Measurements from ENCODE around the gene SOX10.
A peak's percentile ranks its signal among the peaks of the same experiment; 100 is the strongest.

SOX10 gene

GRCh38 chr22:38029901-38030300 is 45.5 kb upstream of the SOX10 start:
- Mint-ChIP-seq H3K4me1 (peaks cover 86% of the 10 kb centered on the region), H3K36me3 (ENCODE audit: low read depth) (no peaks in the 10 kb centered on the region), H3K27ac (peak overlapping the region; percentile 88), H3K27me3 (ENCODE audit: low read depth, poor library complexity) (peaks cover 18% of the 10 kb centered on the region), H3K9me3 (no peaks in the 10 kb centered on the region), H3K4me3 (no peak overlapping the region)
- TF ChIP-seq CTCF (IDR thresholded peaks at IDR 0.05): no peak
- DNase-seq: no peak

DNA sequence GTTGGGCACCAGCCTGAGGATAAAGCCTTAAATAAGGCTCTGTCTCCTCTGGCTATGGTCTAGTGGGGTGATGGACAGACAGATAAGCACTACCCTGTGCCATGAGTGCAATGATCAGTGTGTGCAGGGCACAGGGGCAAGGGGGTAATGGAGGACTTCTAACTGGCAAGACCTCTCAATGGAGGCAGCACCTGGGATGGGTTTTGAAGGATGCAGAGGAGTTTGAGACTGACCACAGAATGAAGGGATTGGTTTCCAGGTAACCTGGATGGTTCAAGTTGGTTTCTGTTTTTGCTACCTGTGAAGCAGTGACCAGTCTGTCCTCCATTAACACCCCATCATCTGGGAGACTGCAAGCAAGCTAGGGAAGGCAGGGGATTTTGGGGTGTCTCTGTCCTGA is 45.0 kb upstream of the SOX10 start:
- H3K27ac Mint-ChIP-seq: no peak overlapping the region
- peaks cover 84% of the 10 kb centered on the region for H3K4me1 Mint-ChIP-seq

DNA sequence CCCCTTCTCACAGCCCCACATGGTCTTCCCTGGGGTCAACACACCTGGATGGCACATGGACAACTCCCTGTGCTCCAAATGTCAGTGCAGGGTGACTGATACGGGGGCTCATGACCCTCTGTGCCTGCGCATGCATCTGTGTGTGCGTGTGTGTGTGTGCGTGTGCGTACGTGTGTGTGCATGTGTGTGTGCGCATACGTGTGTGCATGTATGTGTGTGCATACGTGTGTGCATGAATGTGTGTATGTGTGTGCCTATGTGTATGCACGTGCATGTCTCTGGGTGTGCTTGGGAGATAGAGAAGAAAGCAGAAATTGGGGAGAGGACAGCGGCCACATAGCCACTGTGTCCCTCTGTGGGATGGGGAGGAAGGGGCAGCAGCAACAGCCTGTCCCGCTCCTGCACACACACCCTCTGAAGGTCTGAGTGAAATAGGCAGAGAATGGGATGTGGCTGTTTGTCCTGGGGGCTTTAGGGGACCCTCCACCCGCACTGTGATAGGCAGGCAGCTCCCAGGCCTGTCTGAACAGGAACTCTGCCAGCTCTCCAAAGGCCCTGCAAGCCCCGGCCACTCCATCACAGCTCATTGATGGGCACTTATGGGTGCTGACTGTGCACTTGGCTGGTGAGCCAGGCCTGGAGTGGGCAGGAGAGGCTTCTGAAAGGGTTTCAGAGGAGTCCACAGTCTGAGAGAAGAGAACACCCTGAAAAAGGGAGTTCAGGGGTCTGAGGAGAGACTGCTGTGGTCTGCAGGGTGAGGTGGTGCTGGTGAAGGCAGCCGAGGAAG is 44.2 kb upstream of the SOX10 start:
- Mint-ChIP-seq H3K4me1 (peaks cover 77% of the 10 kb centered on the region), H3K9me3 (no peaks in the 10 kb centered on the region), H3K27ac (no peak overlapping the region)

More for the DNA sequence above, 45.0 kb upstream of the SOX10 start:
- no peak for TF ChIP-seq CTCF (IDR thresholded peaks at IDR 0.05)
- no peaks in the 10 kb centered on the region for H3K9me3 Mint-ChIP-seq
- peaks cover 22% of the 10 kb centered on the region for H3K27me3 Mint-ChIP-seq (ENCODE audit: low read depth, poor library complexity)
- no peaks in the 10 kb centered on the region for H3K36me3 Mint-ChIP-seq (ENCODE audit: low read depth)
- no peak overlapping the region for H3K4me3 Mint-ChIP-seq
- DNase-seq: no peak

DNA sequence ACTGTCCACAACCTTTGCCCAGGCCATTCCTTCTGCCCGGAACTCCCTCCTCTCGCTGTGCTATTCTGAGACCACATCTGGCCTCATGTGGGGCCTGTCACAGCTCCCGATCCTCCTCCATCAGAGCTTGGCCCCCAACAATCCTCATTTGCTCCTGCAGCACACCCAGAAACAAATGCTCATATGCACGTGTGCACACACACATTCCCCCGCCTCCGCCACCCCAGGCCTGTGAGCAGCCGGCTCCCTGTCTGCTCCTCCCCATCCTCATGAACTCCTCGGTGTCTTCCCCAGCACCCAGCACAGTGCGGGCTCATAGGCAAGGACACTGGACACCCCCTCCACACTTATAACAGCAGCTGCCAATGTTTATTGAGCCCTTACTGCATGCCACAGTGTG is 43.1 kb upstream of the SOX10 start:
- Mint-ChIP-seq H3K27me3 (ENCODE audit: low read depth, poor library complexity) (peaks cover 26% of the 10 kb centered on the region), H3K4me1 (peaks cover 70% of the 10 kb centered on the region), H3K36me3 (ENCODE audit: low read depth) (no peaks in the 10 kb centered on the region), H3K27ac (no peak overlapping the region), H3K4me3 (no peak overlapping the region), H3K9me3 (no peaks in the 10 kb centered on the region)
- DNase-seq: no peak
- no peak for TF ChIP-seq CTCF (IDR thresholded peaks at IDR 0.05)

More for the DNA sequence above, 44.2 kb upstream of the SOX10 start:
- H3K27me3 Mint-ChIP-seq (ENCODE audit: low read depth, poor library complexity): peaks cover 22% of the 10 kb centered on the region
- TF ChIP-seq CTCF (IDR thresholded peaks at IDR 0.05): no peak
- no peak for DNase-seq
- no peak overlapping the region for H3K4me3 Mint-ChIP-seq
- H3K36me3 Mint-ChIP-seq (ENCODE audit: low read depth): no peaks in the 10 kb centered on the region

DNA sequence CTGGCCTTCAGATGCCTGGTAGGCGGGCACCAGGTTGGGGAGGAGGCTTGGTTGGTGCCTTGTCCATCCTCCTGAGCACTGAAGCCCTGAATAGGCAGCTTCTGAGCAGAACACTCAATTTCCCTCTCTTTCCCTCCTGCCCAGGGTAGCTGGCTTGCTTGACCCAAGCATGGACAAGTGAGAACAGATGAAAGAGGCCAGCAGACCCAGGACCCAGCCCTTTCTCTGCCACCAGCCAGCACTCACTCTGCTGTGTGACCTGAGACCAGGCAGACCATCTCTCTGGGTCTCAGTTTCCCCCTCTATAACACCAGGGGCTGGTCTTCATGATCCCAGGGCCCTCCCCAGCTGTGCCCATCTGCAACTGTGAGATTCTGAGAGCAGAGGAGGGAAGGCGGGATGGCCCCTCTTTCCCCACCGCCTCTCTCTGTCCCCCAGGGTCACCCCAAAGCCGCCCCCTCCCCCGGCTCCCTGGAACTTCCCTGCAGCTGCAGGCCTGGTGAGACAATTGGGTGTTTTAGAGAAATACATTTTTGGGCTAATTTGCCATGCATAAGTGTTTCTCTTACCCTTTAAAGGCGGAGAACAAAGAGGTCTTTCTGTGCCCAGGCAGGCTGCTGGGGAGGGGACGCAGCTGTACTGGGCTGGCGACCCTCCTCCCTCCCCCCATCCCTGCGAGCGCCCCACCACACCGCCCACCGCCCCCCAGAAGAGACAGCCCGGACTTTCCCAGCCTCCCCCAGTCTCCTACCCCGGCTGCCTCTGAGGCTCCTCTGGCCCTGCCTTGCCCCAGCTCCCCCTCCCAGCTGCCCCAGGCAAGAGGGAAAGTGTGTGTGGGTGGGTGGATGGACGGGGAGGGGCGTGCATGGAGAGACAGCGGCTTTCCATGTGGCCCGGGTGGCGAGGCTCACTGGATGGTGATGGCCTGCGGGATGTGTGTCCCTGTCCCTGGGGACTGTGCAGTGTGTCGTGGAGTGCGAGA is 42.1 kb upstream of the SOX10 start:
- Mint-ChIP-seq H3K9me3 (no peaks in the 10 kb centered on the region), H3K27me3 (ENCODE audit: low read depth, poor library complexity) (peaks cover 22% of the 10 kb centered on the region), H3K27ac (no peak overlapping the region), H3K4me3 (no peak overlapping the region), H3K36me3 (ENCODE audit: low read depth) (no peaks in the 10 kb centered on the region), H3K4me1 (peaks cover 60% of the 10 kb centered on the region)
- no peak for DNase-seq
- no peak for TF ChIP-seq CTCF (IDR thresholded peaks at IDR 0.05)
